Osteocyte (in vitro differentiated cells): ENCODE results near the gene ANTXR1. TPM values are rescaled to one million over a fixed set of nuclear protein-coding genes. Genes with fewer than 3 reads are reported as not detected.
"Not testable (repeated sequence)": the region's sequence is repeated elsewhere in the genome, so short reads cannot be mapped to it uniquely, and the experiment has no call there.

ENCODE experiments used
- DNase-seq: peaks from one replicate; pipeline ENCODE4 v3.0.0; 2021; ENCODE audit warnings: mixed read lengths; ENCODE audit not compliant: unreplicated experiment; ENCODE audit errors: extremely low spot score
- H3K27ac Mint-ChIP-seq: one replicate; pipeline ENCODE4 v1.8.0; 2021; ENCODE audit warnings: mild to moderate bottlenecking, mixed read lengths; ENCODE audit not compliant: unreplicated experiment
- H3K27me3 Mint-ChIP-seq: one replicate; pipeline ENCODE4 v1.8.0; 2021; ENCODE audit warnings: mixed read lengths; ENCODE audit not compliant: unreplicated experiment
- H3K36me3 Mint-ChIP-seq: one replicate; pipeline ENCODE4 v1.8.0; 2021; ENCODE audit warnings: mixed read lengths; ENCODE audit not compliant: unreplicated experiment
- H3K4me1 Mint-ChIP-seq: one replicate; pipeline ENCODE4 v1.8.0; 2021; ENCODE audit warnings: mixed read lengths; ENCODE audit not compliant: unreplicated experiment
- H3K4me3 Mint-ChIP-seq: one replicate; pipeline ENCODE4 v1.8.0; 2021; ENCODE audit warnings: mild to moderate bottlenecking, moderate library complexity, mixed read lengths; ENCODE audit not compliant: unreplicated experiment
- H3K9me3 Mint-ChIP-seq: one replicate; pipeline ENCODE4 v1.8.0; 2021; ENCODE audit warnings: mixed read lengths; ENCODE audit not compliant: unreplicated experiment
- total RNA-seq: library from RNA; stranded (reverse); gene quantifications from 2 replicates; pipeline ENCODE4 v1.2.1, GENCODE V29; 2021
- TF ChIP-seq, protein P1 (sequence below): fragments of 200-600 bp; sonication (generic); IDR thresholded peaks from 2 replicates; pipeline ENCODE4 v1.5.0; 2021; ENCODE audit warnings: antibody characterized with exemption, mild to moderate bottlenecking, moderate library complexity

ANTXR1 gene
- total RNA-seq, 1 donor from 2014 or later = 144 TPM

DNA sequence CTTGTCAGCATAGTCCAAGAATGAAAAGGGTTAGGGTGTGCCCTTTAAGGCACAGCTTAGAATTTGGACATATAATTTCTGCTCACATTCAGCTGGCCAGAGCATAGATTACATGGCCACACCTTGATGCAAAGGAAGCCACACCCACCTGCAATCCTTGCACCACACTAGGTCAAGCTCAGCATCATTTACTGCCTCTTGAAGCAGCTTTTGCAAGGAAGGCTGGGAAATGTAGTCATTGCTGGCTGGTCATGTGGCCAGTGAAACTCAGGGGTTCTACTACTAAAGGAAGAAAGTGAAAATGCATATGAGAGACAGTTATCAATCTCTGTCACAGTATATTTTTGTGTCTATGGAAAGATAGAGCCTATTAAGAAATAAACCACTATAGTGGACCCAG lies 214.7 kb downstream of the ANTXR1 start:
- DNase-seq = no peak
- H3K27me3 Mint-ChIP-seq = no peaks in the 10 kb centered on the region
- H3K4me1 Mint-ChIP-seq = peaks cover 20% of the 10 kb centered on the region
- H3K4me3 Mint-ChIP-seq = no peak overlapping the region
- peaks cover 23% of the 10 kb centered on the region for H3K36me3 Mint-ChIP-seq
- no peak overlapping the region for H3K27ac Mint-ChIP-seq
- H3K9me3 Mint-ChIP-seq = no peaks in the 10 kb centered on the region
- TF ChIP-seq, protein P1, sequence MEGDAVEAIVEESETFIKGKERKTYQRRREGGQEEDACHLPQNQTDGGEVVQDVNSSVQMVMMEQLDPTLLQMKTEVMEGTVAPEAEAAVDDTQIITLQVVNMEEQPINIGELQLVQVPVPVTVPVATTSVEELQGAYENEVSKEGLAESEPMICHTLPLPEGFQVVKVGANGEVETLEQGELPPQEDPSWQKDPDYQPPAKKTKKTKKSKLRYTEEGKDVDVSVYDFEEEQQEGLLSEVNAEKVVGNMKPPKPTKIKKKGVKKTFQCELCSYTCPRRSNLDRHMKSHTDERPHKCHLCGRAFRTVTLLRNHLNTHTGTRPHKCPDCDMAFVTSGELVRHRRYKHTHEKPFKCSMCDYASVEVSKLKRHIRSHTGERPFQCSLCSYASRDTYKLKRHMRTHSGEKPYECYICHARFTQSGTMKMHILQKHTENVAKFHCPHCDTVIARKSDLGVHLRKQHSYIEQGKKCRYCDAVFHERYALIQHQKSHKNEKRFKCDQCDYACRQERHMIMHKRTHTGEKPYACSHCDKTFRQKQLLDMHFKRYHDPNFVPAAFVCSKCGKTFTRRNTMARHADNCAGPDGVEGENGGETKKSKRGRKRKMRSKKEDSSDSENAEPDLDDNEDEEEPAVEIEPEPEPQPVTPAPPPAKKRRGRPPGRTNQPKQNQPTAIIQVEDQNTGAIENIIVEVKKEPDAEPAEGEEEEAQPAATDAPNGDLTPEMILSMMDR = no peak

DNA sequence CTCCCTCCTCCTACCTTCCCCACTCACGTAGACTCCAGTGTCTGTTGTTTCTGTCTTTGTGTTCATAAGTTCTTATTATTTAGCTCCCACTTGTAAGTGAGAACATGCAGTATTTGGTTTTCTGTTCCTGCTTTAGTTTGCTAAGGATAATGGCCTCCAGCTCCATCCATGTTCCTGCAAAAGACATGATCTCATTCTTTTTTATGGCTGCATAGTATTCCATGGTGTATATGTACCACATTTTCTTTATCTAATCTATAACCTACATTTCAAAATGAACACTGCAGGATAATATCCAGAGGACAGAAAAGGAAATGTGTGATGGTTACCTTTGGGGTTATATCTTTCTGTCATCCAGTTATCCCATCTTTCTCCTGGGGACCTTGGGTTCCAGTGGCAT lies 218.0 kb downstream of the ANTXR1 start:
- not testable (repeated sequence) for H3K27me3 Mint-ChIP-seq, DNase-seq, H3K9me3 Mint-ChIP-seq, H3K4me3 Mint-ChIP-seq, H3K4me1 Mint-ChIP-seq, H3K27ac Mint-ChIP-seq
- H3K36me3 Mint-ChIP-seq = peaks cover 24% of the 10 kb centered on the region

DNA sequence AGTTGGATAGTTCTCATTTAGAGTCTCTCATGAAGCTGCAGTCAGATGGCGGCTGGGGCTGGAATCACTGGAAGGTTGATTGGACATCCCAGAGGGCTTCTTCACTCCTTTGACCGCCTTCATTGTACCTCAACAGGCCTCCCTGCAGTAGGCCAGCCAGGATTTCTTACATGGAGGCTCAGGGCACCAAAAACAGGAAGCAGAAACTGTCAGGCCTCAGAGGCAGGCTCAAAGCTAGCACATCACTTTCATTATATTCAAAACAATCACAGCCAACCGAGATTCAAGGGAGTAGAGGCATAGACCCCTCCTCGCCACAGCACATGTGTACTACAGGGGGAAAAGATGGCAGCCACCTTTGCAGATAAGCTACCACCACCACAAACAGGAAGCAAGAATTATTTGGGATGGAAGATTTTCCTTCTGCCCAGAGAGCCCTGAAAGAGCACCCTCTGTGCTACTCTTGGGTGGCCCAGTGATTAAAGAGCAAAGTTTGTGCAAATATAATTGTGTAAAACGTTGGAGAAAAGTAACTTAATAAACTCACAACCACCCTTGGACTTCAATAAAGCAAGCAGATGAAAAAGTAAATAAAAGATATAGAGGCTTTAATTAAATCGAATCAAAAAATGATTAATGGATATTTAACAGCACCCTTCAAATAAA lies 218.8 kb downstream of the ANTXR1 start:
- H3K9me3 Mint-ChIP-seq = no peaks in the 10 kb centered on the region

DNA sequence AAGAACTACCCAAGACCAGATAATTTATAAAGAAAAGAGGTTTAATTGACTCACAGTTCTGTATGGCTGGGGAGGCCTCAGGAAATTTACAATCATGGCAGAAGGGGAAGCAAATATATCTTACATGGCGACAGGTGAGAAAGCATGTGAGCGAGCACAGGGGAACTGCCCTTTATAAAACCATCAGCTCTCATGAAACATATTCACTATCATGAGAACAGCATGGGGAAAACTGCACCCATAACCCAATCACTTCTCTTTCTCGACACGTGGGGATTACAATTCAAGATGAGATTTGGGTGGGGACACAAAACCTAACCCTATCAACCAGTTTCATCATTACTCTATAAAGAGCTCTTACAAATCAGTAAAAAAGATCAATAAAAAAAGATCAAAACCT lies 222.9 kb downstream of the ANTXR1 start:
- DNase-seq, H3K9me3 Mint-ChIP-seq, H3K4me1 Mint-ChIP-seq, H3K27ac Mint-ChIP-seq, H3K27me3 Mint-ChIP-seq, H3K4me3 Mint-ChIP-seq: not testable (repeated sequence)
- peaks cover 24% of the 10 kb centered on the region for H3K36me3 Mint-ChIP-seq

More for the DNA sequence above, 218.8 kb downstream of the ANTXR1 start:
- TF ChIP-seq, protein P1 = no peak
- no peak for DNase-seq
- Mint-ChIP-seq H3K4me1 (no peaks in the 10 kb centered on the region), H3K27ac (no peak overlapping the region), H3K36me3 (peaks cover 22% of the 10 kb centered on the region), H3K27me3 (no peaks in the 10 kb centered on the region), H3K4me3 (no peak overlapping the region)

DNA sequence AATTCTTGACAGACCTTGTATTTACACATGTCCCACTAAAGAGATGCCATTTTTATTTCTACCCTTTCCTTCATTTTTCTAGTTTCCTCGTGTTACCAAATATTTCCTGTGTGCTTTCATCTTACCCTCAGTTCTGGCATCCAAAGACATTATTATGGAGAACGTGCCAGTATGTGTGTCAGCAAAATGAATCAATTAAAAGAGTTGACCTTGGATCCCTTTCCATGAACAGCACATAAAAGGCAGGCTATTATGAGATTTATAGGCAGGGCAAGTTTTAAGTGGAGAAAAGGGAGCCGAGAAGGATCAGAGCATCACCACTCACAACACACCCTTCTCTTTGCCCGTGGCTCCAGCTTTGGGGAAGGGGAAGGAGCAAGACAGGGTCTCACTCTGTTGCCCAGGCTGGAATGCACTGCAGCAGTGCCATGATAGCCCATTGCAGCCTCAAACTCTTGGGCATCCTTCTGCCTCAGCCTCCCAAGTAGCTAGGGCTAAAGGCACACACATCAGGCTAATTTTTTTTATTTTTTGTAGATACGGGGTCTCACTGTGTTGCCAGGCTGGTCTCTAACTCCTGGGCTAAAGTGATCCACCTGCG lies 224.2 kb downstream of the ANTXR1 start:
- DNase-seq = no peak
- Mint-ChIP-seq H3K27me3 (no peaks in the 10 kb centered on the region), H3K9me3 (no peaks in the 10 kb centered on the region), H3K36me3 (peaks cover 16% of the 10 kb centered on the region), H3K4me3 (no peak overlapping the region), H3K4me1 (peaks cover 6% of the 10 kb centered on the region), H3K27ac (no peak overlapping the region)
- TF ChIP-seq, protein P1 = no peak

DNA sequence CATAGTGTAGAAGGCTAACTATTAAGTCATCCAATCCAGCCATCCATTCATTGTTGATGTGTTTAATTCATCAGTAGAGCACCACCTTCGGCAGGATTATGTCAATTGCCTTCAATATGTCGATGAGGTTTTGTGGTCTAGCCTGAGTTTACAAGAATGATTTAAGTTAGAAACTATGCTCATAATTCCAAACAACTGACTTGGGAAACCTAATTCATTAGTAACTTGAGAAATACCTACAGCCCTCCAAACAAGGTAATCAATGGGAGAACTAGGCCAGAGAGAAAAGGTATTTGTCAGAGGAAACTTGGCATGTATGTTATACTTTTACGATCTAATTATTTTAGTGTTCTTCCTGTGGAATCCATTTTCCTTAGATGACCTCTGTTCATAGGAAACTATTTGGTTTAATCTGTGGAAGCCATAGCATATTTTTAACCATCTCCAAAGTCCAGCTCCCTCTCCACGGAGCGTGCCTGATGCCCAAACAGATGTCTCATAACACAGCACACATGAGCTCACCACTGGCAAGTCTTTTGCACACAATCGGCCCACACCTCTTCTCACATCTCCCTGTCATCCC lies 225.6 kb downstream of the ANTXR1 start:
- Mint-ChIP-seq H3K27ac (no peak overlapping the region), H3K4me3 (no peak overlapping the region), H3K9me3 (no peaks in the 10 kb centered on the region), H3K36me3 (peaks cover 15% of the 10 kb centered on the region), H3K27me3 (no peaks in the 10 kb centered on the region), H3K4me1 (peaks cover 13% of the 10 kb centered on the region)
- TF ChIP-seq, protein P1 = no peak
- DNase-seq = no peak
